Ammon's horn (tissue), 1 donor: ENCODE data around the gene PTPRN2.

ENCODE experiments used
- DNase-seq: peaks from one replicate; pipeline ENCODE4 v3.0.0-alpha.2; 2016; ENCODE audit warnings: low spot score

The PTPRN2 gene

GRCh38 chr7:157817944-157818700 lies 769.5 kb downstream of the PTPRN2 start:
- no peak for DNase-seq

- no peak for DNase-seq
Observed at GRCh38 chr7:157817433-157817832, 770.2 kb downstream of the PTPRN2 start.

- no peak for DNase-seq
Observed at GRCh38 chr7:157816526-157817250, 770.9 kb downstream of the PTPRN2 start.

GRCh38 chr7:157816086-157816485 lies 771.5 kb downstream of the PTPRN2 start:
- DNase-seq, result no peak

- no peak for DNase-seq
Observed at GRCh38 chr7:157815706-157816022, 772.0 kb downstream of the PTPRN2 start.

- DNase-seq, result no peak
Observed at GRCh38 chr7:157814931-157815705, 772.5 kb downstream of the PTPRN2 start.

GRCh38 chr7:157813741-157814661 lies 773.6 kb downstream of the PTPRN2 start:
- no peak for DNase-seq

GRCh38 chr7:157813053-157813452 lies 774.6 kb downstream of the PTPRN2 start:
- no peak for DNase-seq

GRCh38 chr7:157811946-157812345 lies 775.7 kb downstream of the PTPRN2 start:
- DNase-seq, result no peak

- no peak for DNase-seq
Observed at GRCh38 chr7:157809863-157810851, 777.5 kb downstream of the PTPRN2 start.

- DNase-seq, result no peak
Observed at GRCh38 chr7:157809154-157809862, 778.3 kb downstream of the PTPRN2 start.

GRCh38 chr7:157808042-157808441 lies 779.6 kb downstream of the PTPRN2 start:
- no peak for DNase-seq

- DNase-seq, result no peak
Observed at GRCh38 chr7:157807510-157807909, 780.1 kb downstream of the PTPRN2 start.

GRCh38 chr7:157806711-157807110 lies 780.9 kb downstream of the PTPRN2 start:
- DNase-seq, result no peak

- DNase-seq, result no peak
Observed at GRCh38 chr7:157805713-157806112, 781.9 kb downstream of the PTPRN2 start.

- no peak for DNase-seq
Observed at GRCh38 chr7:157803906-157804305, 783.7 kb downstream of the PTPRN2 start.

- no peak for DNase-seq
Observed at GRCh38 chr7:157801971-157802675, 785.5 kb downstream of the PTPRN2 start.

GRCh38 chr7:157801113-157801512 lies 786.5 kb downstream of the PTPRN2 start:
- DNase-seq, result no peak

- DNase-seq, result no peak
Observed at GRCh38 chr7:157800281-157800680, 787.3 kb downstream of the PTPRN2 start.
